Caco-2 (cell line): Measurements from ENCODE around the gene LSMEM2. TPM values are rescaled to one million over a fixed set of nuclear protein-coding genes. Genes with fewer than 3 reads are reported as not detected.

Experiments
- BruUV-seq: library from RNA; stranded (reverse); fragments of 400-500 nt; replicated peaks from 2 replicates; lab custom pipeline; 2021; lab: Mats Ljungman, UMichigan
- CTCF ChIA-PET: fragments of 300-600 bp; sonication (Branson Sonifier 250); formaldehyde crosslinking; loops from one replicate; lab custom pipeline; 2022; ENCODE audit warnings: antibody characterized with exemption; lab: Charles Lee
- POLR2A ChIA-PET: fragments of 300-600 bp; sonication (Branson Sonifier 250); formaldehyde crosslinking; loops from one replicate; lab custom pipeline; 2022; ENCODE audit warnings: antibody characterized with exemption; lab: Charles Lee
- DNase-seq, 2 experiments: peaks; one replicate each; pipeline versions ENCODE4 v3.0.0 to v3.0.0-alpha.2; 2020 to 2022
- H3K27me3 ChIP-seq: replicated peaks from 2 replicates; pipeline ENCODE4 v1.6.0; 2011; ENCODE audit warnings: low read length; ENCODE audit not compliant: control insufficient read depth, insufficient read depth
- H3K36me3 ChIP-seq: 2 replicates; pipeline ENCODE4 v1.5.1; 2011; ENCODE audit warnings: low read length; ENCODE audit not compliant: control insufficient read depth, insufficient read depth
- H3K4me1 ChIP-seq: fragments of 250-450 bp; sonication (Bioruptor Pico); 2 replicates; pipeline ENCODE4 v1.5.1; 2020; ENCODE audit warnings: mild to moderate bottlenecking
- H3K4me3 ChIP-seq: 2 replicates; pipeline ENCODE4 v1.5.1; 2011; ENCODE audit warnings: low read depth, mild to moderate bottlenecking, control low read depth, low read length
- H3K9me3 ChIP-seq: fragments of 250-450 bp; sonication (Bioruptor Pico); 2 replicates; pipeline ENCODE4 v1.5.1; 2020; ENCODE audit warnings: mild to moderate bottlenecking, moderate library complexity
- H3K27ac Mint-ChIP-seq: one replicate; pipeline ENCODE4 v1.8.0; 2022; ENCODE audit warnings: mixed read lengths; ENCODE audit not compliant: unreplicated experiment
- H3K27me3 Mint-ChIP-seq: one replicate; pipeline ENCODE4 v1.8.0; 2022; ENCODE audit warnings: mixed read lengths; ENCODE audit not compliant: insufficient read depth, unreplicated experiment
- H3K36me3 Mint-ChIP-seq: one replicate; pipeline ENCODE4 v1.8.0; 2022; ENCODE audit warnings: mild to moderate bottlenecking, mixed read lengths; ENCODE audit not compliant: insufficient read depth, unreplicated experiment
- H3K4me1 Mint-ChIP-seq: one replicate; pipeline ENCODE4 v1.8.0; 2022; ENCODE audit warnings: low read depth, mixed read lengths; ENCODE audit not compliant: unreplicated experiment
- H3K4me3 Mint-ChIP-seq: one replicate; pipeline ENCODE4 v1.8.0; 2022; ENCODE audit warnings: mild to moderate bottlenecking, moderate library complexity, mixed read lengths; ENCODE audit not compliant: unreplicated experiment
- H3K9me3 Mint-ChIP-seq: one replicate; pipeline ENCODE4 v1.8.0; 2022; ENCODE audit warnings: mixed read lengths; ENCODE audit not compliant: unreplicated experiment
- intact Hi-C: fragments of 100-400 bp; cut with micrococcal nuclease; formaldehyde crosslinking; loops from one replicate; pipeline ENCODE4 v1.10.0; 2022; ENCODE audit not compliant: unreplicated experiment
- total RNA-seq: library from RNA; stranded (reverse); gene quantifications from 2 replicates; pipeline ENCODE4 v1.2.3, GENCODE V29; 2022
- TF ChIP-seq, protein P1 (sequence below), 2 experiments: fragments of 200-600 bp in 1 of 2; IDR thresholded peaks; 1 replicate in 1 of 2; 2 replicates in 1 of 2; pipeline versions ENCODE4 v1.5.1 to v1.8.0; 2011 to 2022; ENCODE audit warnings: antibody characterized with exemption in 1 of 2, control low read depth in 1 of 2, inconsistent platforms in 1 of 2, low read depth in 1 of 2, low read length in 1 of 2, mild to moderate bottlenecking in 1 of 2, moderate library complexity in 1 of 2; ENCODE audit not compliant: insufficient read depth in 1 of 2, severe bottlenecking in 1 of 2, unreplicated experiment in 1 of 2

Gene LSMEM2
- total RNA-seq, 1 experiment from 2014 or later, result not detected

DNA sequence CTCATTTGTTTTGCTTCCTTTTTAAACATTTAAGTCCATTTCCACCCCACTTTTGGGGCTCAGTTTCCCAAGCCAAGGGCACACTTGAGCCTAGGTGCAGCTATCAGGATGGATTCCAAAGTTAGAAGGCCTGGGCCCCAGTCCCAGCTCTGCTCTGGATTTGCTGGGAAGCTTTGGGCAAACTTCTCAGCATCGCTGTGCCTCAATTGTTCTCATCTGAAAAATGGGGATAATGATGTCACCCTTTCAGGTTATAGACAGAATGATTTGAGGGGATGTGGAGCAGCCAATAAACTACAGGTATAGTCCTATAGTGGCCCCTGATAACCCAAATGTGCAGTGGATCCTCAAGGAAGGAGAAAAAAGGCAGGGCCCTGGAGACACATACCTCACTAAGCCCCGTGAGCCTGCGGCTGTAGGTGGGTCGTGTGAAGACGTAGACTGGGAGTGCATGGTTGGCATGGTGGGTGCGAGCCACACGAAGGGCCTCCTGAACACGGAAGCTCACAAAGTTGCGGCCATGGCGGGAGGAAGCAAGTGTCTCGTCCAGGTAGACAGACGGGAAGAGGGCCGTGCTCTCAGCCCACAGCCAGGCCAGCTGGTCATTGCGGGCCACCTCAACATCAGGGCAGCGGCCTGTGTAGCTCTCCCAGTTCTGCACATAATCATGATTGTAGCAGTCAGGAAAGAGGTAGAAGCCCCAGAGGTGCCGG is 40.5 kb downstream of the LSMEM2 start:
- no peak for DNase-seq
- CTCF ChIA-PET, result interaction anchor here (1.4 kb wide), 1 partner anchor 18 kb away, joined by 3 read pairs; no protein-coding TSS in a partner anchor
- peaks cover 31% of the 10 kb centered on the region for H3K4me1 ChIP-seq
- POLR2A ChIA-PET, result no interaction called here
- Mint-ChIP-seq H3K4me3 (peak overlapping the region; percentile 62), H3K27me3 (no peaks in the 10 kb centered on the region), H3K4me1 (peaks cover 17% of the 10 kb centered on the region), H3K27ac (no peak overlapping the region), H3K36me3 (peaks cover 44% of the 10 kb centered on the region), H3K9me3 (no peaks in the 10 kb centered on the region)
- TF ChIP-seq, protein P1, sequence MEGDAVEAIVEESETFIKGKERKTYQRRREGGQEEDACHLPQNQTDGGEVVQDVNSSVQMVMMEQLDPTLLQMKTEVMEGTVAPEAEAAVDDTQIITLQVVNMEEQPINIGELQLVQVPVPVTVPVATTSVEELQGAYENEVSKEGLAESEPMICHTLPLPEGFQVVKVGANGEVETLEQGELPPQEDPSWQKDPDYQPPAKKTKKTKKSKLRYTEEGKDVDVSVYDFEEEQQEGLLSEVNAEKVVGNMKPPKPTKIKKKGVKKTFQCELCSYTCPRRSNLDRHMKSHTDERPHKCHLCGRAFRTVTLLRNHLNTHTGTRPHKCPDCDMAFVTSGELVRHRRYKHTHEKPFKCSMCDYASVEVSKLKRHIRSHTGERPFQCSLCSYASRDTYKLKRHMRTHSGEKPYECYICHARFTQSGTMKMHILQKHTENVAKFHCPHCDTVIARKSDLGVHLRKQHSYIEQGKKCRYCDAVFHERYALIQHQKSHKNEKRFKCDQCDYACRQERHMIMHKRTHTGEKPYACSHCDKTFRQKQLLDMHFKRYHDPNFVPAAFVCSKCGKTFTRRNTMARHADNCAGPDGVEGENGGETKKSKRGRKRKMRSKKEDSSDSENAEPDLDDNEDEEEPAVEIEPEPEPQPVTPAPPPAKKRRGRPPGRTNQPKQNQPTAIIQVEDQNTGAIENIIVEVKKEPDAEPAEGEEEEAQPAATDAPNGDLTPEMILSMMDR (IDR thresholded peaks at IDR 0.05; ENCODE audit: insufficient read depth in 1 of 2, low read depth in 1 of 2, low read length in 1 of 2, severe bottlenecking in 1 of 2, unreplicated experiment in 1 of 2), result no peak
- no TSS peak for BruUV-seq
- H3K9me3 ChIP-seq, result no peaks in the 10 kb centered on the region
- no peak overlapping the region for H3K4me3 ChIP-seq
- peaks cover 4% of the 10 kb centered on the region for H3K36me3 ChIP-seq
- intact Hi-C loops, result no loop called here
- H3K27me3 ChIP-seq, result no peaks in the 10 kb centered on the region

DNA sequence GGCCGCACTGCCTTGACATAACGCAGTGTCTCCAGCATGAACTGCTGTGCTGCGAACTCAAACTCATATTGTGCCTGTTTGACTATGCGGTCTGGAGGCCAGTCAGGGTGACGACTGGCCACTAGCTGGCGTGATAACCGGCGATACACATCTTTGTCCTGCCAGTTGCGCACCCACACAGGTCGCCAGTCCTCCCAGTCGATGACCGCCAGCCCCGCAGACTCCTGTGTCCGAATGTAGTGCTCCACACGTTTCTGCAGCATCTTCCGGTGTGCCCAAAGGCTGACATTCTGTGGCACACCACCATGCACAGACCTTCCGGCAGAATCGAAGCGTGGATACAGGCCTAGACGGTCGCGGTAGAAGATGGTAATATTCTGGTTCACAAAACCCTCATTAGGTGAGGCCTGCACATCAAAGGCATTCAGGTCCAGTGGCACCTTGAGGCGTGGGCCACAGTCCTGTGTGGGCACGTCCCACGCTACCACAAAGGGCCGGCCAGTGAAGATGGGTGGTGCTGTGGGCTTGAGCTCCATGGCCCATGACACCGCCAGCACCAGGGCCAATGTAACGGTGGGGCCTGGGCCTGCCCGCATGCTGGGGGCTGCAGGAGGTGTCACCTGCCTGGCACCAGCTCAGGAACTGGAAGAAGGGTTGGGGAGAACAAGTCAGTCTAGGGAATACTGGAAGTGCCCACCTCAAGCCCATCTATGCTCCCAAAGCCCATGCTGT is 41.2 kb downstream of the LSMEM2 start:
- BruUV-seq, result no TSS peak

More for the DNA sequence above, 41.2 kb downstream of the LSMEM2 start:
- Histone ChIP-seq H3K4me3 (peak overlapping the region; percentile 58), H3K9me3 (no peaks in the 10 kb centered on the region), H3K27me3 (no peaks in the 10 kb centered on the region), H3K36me3 (peaks cover 4% of the 10 kb centered on the region), H3K4me1 (peaks cover 34% of the 10 kb centered on the region)
- Mint-ChIP-seq H3K4me1 (peaks cover 15% of the 10 kb centered on the region), H3K4me3 (peak overlapping the region; percentile 81), H3K27me3 (no peaks in the 10 kb centered on the region), H3K9me3 (no peaks in the 10 kb centered on the region), H3K36me3 (peaks cover 41% of the 10 kb centered on the region), H3K27ac (no peak overlapping the region)
- DNase-seq, result no peak
- TF ChIP-seq, protein P1 (IDR thresholded peaks at IDR 0.05; ENCODE audit: insufficient read depth in 1 of 2, low read depth in 1 of 2, low read length in 1 of 2, severe bottlenecking in 1 of 2, unreplicated experiment in 1 of 2), result no peak
- intact Hi-C loops, result no loop called here
- POLR2A ChIA-PET, result interaction anchor here (1.1 kb wide), 1 partner anchor 20 kb away, joined by 8 read pairs; the partner anchor contains the start of genes HYAL3 and NAA80
- CTCF ChIA-PET, result interaction anchor here (0.5 to 1.4 kb wide), 2 partner anchors 8 to 17 kb away, joined by 3 read pairs; no protein-coding TSS in a partner anchor
